ENCODE data around the gene DNAH1.

Gene DNAH1

GRCh38 chr3:52326976-52327375 lies 10.9 kb downstream of the DNAH1 start:
- no peak for TF ChIP-seq CTCF (IDR thresholded peaks at IDR 0.05; ENCODE audit: insufficient read depth, low read depth, low read length, missing control alignments)
- no peak overlapping the region for H3K4me3 ChIP-seq (ENCODE audit: low read length)
- DNase-seq (ENCODE audit: low read depth) = no peak

GRCh38 chr3:52327486-52328290 lies 11.6 kb downstream of the DNAH1 start:
- no peak for TF ChIP-seq CTCF (IDR thresholded peaks at IDR 0.05; ENCODE audit: insufficient read depth, low read depth, low read length, missing control alignments)
- DNase-seq (ENCODE audit: low read depth) = no peak
- no peak overlapping the region for H3K4me3 ChIP-seq (ENCODE audit: low read length)

GRCh38 chr3:52328536-52329080 lies 12.5 kb downstream of the DNAH1 start:
- no peak for DNase-seq (ENCODE audit: low read depth)
- TF ChIP-seq CTCF (IDR thresholded peaks at IDR 0.05; ENCODE audit: insufficient read depth, low read depth, low read length, missing control alignments) = no peak
- H3K4me3 ChIP-seq (ENCODE audit: low read length) = no peak overlapping the region

- DNase-seq (ENCODE audit: low read depth) = no peak
- H3K4me3 ChIP-seq (ENCODE audit: low read length) = no peak overlapping the region
- TF ChIP-seq CTCF (IDR thresholded peaks at IDR 0.05; ENCODE audit: insufficient read depth, low read depth, low read length, missing control alignments) = no peak
Observed at GRCh38 chr3:52330194-52330805, 14.2 kb downstream of the DNAH1 start.

- no peak overlapping the region for H3K4me3 ChIP-seq (ENCODE audit: low read length)
- no peak for DNase-seq (ENCODE audit: low read depth)
- TF ChIP-seq CTCF (IDR thresholded peaks at IDR 0.05; ENCODE audit: insufficient read depth, low read depth, low read length, missing control alignments) = no peak
Observed at GRCh38 chr3:52331091-52331490, 15.0 kb downstream of the DNAH1 start.

GRCh38 chr3:52331906-52332305 lies 15.8 kb downstream of the DNAH1 start:
- no peak for TF ChIP-seq CTCF (IDR thresholded peaks at IDR 0.05; ENCODE audit: insufficient read depth, low read depth, low read length, missing control alignments)
- H3K4me3 ChIP-seq (ENCODE audit: low read length) = no peak overlapping the region
- DNase-seq (ENCODE audit: low read depth) = no peak
